Activated effector memory CD4-positive, alpha-beta T cell treated with anti-CD3 and anti-CD28 coated beads, Interleukin-2, amount 50 U/mL, for 16 hours (primary cell): ENCODE results near the gene PRRX2.
"Not testable (repeated sequence)": the region's sequence is repeated elsewhere in the genome, so short reads cannot be mapped to it uniquely, and the experiment has no call there.

Source experiments
- DNase-seq: peaks from one replicate; pipeline ENCODE4 v3.0.0-alpha.2; 2020

The PRRX2 gene

GRCh38 chr9:129655154-129655553, 10.3 kb upstream of the PRRX2 start:
- no peak for DNase-seq

GRCh38 chr9:129655696-129656095, 9.8 kb upstream of the PRRX2 start:
- DNase-seq, result no peak

GRCh38 chr9:129656795-129657390, 8.6 kb upstream of the PRRX2 start:
- DNase-seq, result no peak

GRCh38 chr9:129661029-129661428, 4.4 kb upstream of the PRRX2 start:
- no peak for DNase-seq

DNA sequence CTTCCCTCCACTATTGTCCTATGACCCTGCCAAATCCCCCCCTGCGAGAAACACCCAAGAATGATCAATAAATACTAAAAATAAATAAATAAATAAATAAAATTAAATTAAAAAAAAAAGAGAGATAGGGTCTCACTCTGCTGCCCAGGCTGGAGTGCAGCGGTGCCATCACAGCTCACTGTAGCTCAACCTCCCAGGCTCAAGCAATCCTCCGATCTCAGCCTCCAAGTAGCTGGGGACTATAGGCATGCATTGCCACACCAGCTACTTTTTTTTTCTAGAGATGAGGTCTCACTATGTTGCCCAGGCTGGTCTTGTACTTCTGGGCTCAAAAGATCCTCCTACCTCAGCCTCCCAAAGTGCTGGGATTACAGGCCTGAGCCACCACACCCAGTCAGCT, 3.2 kb upstream of the PRRX2 start:
- not testable (repeated sequence) for DNase-seq

- DNase-seq, result no peak
Measured at GRCh38 chr9:129664746-129665388, 580 bp upstream of the PRRX2 start.

- DNase-seq, result no peak
Measured at GRCh38 chr9:129665814-129666520, 520 bp downstream of the PRRX2 start.

- DNase-seq, result no peak
Measured at GRCh38 chr9:129666575-129666974, 1.1 kb downstream of the PRRX2 start.

DNA sequence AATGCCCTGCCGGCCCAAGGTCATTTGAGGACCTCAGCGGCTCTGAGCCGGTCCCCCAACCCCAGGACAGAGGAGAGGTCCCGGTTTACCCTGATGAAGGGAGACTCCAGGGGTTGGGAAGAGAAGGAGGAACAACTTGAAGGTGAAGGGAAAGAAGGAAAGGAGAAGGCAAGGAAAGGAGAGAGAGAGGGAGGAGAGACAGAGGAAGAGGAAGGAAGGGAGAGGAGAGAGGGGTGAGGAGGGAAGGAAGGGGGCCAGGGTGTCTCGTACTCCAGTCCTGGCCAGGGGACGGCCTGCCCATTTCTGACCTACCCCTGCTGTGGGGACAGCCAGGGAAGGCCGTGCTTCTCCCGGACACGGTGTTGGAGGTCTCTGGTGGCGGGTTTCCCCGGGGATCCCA, 1.9 kb downstream of the PRRX2 start:
- DNase-seq, result no peak

DNA sequence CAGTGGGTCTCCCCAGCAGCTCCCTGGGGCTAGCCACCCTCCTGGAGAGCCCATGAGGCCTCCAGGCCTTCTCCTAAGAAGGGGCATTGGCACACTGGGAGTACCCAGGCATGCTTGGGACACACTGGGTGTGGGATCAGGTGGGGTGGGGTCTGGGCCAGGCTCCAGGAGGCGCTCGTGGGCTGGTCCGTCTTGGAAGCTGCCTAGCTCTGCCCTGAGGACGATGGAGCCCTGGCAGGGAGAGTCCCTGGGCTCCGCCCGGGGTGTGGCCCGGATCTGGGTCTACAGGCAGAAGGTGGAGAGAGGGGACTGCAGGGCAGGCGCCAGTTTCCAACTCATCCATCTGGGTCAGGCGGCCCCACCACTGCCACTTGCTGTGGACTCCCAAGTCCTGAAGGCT, 2.4 kb downstream of the PRRX2 start:
- no peak for DNase-seq

- DNase-seq, result no peak
Measured at GRCh38 chr9:129669141-129669718, 3.8 kb downstream of the PRRX2 start.

DNA sequence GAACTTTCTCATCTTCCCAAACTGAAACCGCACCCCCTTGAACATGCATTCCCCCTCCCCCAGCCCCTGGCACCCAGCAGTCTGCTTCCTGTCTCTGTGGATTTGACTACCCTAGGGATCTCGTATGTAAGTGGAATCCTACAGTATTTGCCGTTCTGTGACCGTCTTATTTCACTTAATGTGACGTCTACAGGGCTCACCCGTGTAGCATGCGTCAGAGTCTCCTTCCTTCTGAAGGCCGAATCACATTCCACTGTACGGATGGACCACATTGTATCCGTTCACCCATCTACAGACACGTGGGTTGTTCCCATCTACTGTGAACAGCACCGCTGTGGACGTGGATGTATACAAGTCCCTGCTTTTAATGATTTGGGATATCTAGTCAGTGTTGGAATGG, 4.5 kb downstream of the PRRX2 start:
- DNase-seq, result no peak

- no peak for DNase-seq
Measured at GRCh38 chr9:129671065-129671464, 5.6 kb downstream of the PRRX2 start.

DNA sequence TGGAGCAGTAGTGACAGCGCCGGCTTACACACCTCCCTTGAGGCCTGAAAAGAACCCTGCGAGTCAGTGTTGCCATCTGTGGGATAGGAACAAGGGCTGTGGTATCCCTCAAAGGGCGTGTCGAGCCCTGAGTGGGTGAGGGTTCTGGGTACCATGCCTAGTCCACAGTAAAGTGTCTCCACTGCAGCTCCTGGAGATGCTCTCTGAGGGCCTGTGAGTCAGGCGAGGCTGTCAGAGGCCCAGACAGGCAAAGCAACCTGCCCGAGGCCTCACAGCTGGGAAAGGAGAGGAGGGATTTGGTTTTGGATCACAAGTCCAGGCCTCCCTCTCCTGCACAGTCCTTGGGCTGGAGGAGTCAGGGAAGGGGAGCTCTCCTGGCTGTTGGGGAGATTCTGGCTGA, 6.1 kb downstream of the PRRX2 start:
- DNase-seq, result no peak

- no peak for DNase-seq
Measured at GRCh38 chr9:129672702-129673101, 7.3 kb downstream of the PRRX2 start.

GRCh38 chr9:129673602-129674001, 8.2 kb downstream of the PRRX2 start:
- DNase-seq, result no peak

DNA sequence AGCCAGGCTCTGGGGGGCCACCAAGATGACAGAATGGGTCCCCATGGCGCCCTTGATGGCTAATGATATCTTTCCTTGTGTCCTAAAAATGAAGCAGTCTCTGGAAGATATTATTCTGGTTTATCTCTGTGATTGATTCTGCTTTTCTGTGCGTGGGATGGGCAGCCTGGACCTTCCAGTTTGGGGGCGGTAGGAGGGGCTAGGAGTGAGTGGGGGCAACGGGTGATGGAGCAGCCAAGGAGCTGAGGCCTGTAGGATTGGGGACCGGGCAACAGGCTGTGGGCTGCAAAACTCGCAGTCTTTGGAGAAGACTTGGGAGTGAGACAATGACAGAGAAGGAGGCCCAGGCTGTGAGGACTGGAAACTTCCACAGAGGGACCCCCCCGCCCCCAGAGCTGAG, 8.8 kb downstream of the PRRX2 start:
- DNase-seq, result no peak

DNA sequence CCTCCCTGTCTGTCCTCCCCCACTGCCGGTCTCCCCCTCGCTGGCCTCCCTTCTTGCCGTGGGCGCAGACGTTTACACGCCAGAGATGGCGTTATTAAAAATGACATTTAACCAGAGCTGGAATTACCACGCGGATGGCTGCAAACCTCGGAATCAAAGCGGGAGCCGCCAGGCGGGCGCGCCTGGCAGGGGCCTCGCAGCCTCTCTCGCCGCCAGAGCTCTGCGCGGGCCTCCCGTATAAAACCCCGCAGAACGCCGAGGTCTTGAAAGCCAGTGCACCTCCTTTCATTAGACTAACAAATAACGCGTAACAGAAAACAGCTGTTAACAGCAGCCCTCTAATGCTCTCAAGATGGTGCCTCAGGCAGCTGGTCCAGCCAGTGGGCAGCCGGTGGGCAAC, 10.2 kb downstream of the PRRX2 start:
- no peak for DNase-seq

DNA sequence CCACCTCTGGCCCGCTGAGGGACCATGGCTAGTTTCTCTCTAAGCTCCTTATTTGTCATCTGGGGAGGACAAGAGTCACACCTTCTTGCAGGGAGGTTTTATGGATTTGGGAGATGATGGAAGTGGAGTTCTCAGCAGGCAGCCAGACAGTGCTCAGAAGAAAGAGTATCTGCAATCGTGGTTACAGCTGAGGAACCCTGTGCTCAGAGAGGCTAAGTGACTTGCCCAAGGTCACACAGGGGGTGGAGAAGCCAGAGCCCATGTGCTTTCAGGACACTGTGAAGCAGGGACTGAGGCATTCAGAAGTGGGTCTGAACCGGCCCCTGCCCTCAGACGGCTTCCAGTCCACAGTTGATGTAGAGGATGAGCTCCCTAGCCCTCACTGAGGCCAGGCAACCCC, 10.8 kb downstream of the PRRX2 start:
- no peak for DNase-seq

DNA sequence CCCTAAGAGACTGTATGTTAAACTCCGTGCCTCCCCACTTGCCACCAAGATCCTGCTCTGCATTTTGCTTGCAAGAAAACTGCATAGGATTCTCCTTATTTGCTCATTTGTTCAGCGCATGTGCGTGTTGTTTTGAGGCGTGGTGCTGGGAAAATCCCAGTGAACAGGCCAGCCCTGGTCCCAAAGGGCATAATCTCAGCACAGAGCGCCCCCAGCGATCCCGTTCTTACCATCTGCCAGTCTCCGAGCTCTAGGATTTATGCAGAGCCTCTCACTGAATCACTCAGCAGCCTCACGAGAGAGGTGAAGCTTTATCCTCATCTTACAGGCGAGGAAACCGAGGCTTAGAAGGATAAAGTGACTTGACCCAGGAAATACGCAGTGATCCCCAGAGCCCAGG, 11.5 kb downstream of the PRRX2 start:
- no peak for DNase-seq

- no peak for DNase-seq
Measured at GRCh38 chr9:129677456-129677855, 12.0 kb downstream of the PRRX2 start.

DNA sequence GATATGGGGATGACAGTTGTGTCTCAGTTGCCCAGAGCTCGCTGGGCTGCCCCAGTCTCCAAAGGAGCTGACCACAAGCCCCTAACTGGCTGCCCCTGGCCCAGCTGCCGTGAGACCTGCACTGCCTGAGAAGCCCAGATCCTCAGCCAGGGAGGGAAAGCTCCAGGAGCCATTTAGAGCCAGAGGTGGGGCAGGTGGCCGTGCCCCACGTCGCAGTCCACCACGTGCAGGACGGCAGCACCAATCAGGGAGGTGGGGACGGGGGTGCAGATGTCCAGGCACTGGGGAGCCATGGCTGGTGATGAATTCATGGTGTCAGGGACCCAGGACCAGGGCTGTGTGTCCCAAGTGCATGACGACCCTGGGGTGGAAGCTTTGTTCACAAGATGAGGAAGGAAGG, 13.4 kb downstream of the PRRX2 start:
- DNase-seq, result no peak

- DNase-seq, result no peak
Measured at GRCh38 chr9:129679537-129679936, 14.1 kb downstream of the PRRX2 start.

DNA sequence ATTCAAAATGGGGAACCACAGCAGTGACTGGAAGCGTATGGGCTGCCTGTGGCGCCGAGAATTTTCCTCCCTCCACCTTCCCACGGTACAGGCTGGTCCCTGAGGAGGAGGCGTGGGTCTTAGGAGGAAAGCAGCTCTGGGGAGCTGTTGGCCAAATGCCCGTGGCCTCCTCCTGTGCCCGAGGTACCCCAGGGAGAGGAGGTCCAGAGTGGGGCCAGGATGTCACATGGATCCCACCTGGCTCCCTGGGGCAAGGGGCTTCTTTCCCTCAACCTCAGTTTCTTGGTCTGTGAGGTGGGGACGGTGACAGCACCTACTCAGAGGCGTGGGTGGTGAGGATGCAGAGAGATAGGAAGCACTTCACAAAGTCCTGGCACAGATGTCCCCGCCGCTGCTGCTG, 16.5 kb downstream of the PRRX2 start:
- no peak for DNase-seq
